ENCODE data around the gene WASF3.

DNA sequence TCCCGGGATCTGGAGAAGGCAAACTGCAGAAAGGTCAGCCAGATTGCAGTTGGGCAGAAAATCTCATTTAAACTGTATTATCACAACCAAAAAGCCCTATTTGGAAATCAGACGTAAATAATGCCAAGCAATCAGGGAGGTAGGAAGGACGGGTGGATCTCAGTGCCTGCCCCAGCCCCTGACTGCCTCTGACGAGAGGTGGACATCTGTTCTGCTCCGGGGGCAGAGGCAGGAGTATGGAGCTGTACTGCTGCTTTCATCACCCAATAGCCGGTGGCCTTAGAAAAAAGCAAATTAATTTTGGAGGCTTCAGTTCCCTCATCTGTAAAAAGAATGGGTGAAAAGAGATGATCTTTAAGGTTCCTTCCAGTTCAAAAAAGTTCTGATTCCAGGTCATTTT is 43.6 kb upstream of the WASF3 start:
- TF ChIP-seq CTCF (IDR thresholded peaks at IDR 0.05 in 2 of 3, conservative IDR thresholded peaks at IDR 0.05 in 1 of 3; ENCODE audit: borderline replicate concordance in 1 of 3, insufficient read depth in 1 of 3, low read depth in 2 of 3, low read length in 2 of 3) (no peak), EGR1 (IDR thresholded peaks at IDR 0.05; ENCODE audit: low read depth) (no peak), EZH2 (IDR thresholded peaks at IDR 0.05) (no peak), ATF3 (IDR thresholded peaks at IDR 0.05) (no peak), POLR2A (IDR thresholded peaks at IDR 0.05; ENCODE audit: borderline replicate concordance, extremely low read depth, insufficient read depth, insufficient read length) (no peak), JUND (IDR thresholded peaks at IDR 0.05) (no peak), MAX (IDR thresholded peaks at IDR 0.05) (no peak), SIN3A (IDR thresholded peaks at IDR 0.05; ENCODE audit: low read depth) (no peak)
